ENCODE data around the gene ZFAND6. TPM values are rescaled to one million over a fixed set of nuclear protein-coding genes. Genes with fewer than 3 reads are reported as not detected.

ZFAND6 gene
- total RNA-seq, 4 donors from 2014 or later: 119 to 452 (median 172) TPM

GRCh38 chr15:80160570-80161156, 101.2 kb downstream of the ZFAND6 start:
- H3K27ac ChIP-seq: no peak overlapping the region
- DNase-seq: no peak
- H3K4me1 ChIP-seq: no peaks in the 10 kb centered on the region
- H3K36me3 ChIP-seq: no peaks in the 10 kb centered on the region
- intact Hi-C loops (cut with DNase I; ENCODE audit: low total_unique reads): no loop called here
- H3K27me3 ChIP-seq: no peaks in the 10 kb centered on the region
- no peaks in the 10 kb centered on the region for H3K9me3 ChIP-seq
- TF ChIP-seq, protein P1, sequence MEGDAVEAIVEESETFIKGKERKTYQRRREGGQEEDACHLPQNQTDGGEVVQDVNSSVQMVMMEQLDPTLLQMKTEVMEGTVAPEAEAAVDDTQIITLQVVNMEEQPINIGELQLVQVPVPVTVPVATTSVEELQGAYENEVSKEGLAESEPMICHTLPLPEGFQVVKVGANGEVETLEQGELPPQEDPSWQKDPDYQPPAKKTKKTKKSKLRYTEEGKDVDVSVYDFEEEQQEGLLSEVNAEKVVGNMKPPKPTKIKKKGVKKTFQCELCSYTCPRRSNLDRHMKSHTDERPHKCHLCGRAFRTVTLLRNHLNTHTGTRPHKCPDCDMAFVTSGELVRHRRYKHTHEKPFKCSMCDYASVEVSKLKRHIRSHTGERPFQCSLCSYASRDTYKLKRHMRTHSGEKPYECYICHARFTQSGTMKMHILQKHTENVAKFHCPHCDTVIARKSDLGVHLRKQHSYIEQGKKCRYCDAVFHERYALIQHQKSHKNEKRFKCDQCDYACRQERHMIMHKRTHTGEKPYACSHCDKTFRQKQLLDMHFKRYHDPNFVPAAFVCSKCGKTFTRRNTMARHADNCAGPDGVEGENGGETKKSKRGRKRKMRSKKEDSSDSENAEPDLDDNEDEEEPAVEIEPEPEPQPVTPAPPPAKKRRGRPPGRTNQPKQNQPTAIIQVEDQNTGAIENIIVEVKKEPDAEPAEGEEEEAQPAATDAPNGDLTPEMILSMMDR (IDR thresholded peaks at IDR 0.05): no peak
- TF ChIP-seq POLR2A (IDR thresholded peaks at IDR 0.05): no peak
- no peak overlapping the region for H3K4me3 ChIP-seq

- H3K36me3 ChIP-seq: no peaks in the 10 kb centered on the region
- DNase-seq: no peak
- no peaks in the 10 kb centered on the region for H3K27me3 ChIP-seq
- H3K27ac ChIP-seq: no peak overlapping the region
- no peak for TF ChIP-seq POLR2A (IDR thresholded peaks at IDR 0.05)
- TF ChIP-seq, protein P1 (IDR thresholded peaks at IDR 0.05): no peak
- no peaks in the 10 kb centered on the region for H3K9me3 ChIP-seq
- no peak overlapping the region for H3K4me3 ChIP-seq
- H3K4me1 ChIP-seq: no peaks in the 10 kb centered on the region
- intact Hi-C loops (cut with DNase I; ENCODE audit: low total_unique reads): no loop called here
Measured at GRCh38 chr15:80161468-80162016, 102.1 kb downstream of the ZFAND6 start.

- H3K4me1 ChIP-seq: no peaks in the 10 kb centered on the region
- TF ChIP-seq, protein P1 (IDR thresholded peaks at IDR 0.05): no peak
- H3K36me3 ChIP-seq: no peaks in the 10 kb centered on the region
- H3K9me3 ChIP-seq: no peaks in the 10 kb centered on the region
- no peak overlapping the region for H3K27ac ChIP-seq
- no peaks in the 10 kb centered on the region for H3K27me3 ChIP-seq
- DNase-seq: no peak
- H3K4me3 ChIP-seq: no peak overlapping the region
- intact Hi-C loops (cut with DNase I; ENCODE audit: low total_unique reads): no loop called here
Measured at GRCh38 chr15:80162059-80162554, 102.6 kb downstream of the ZFAND6 start.

DNA sequence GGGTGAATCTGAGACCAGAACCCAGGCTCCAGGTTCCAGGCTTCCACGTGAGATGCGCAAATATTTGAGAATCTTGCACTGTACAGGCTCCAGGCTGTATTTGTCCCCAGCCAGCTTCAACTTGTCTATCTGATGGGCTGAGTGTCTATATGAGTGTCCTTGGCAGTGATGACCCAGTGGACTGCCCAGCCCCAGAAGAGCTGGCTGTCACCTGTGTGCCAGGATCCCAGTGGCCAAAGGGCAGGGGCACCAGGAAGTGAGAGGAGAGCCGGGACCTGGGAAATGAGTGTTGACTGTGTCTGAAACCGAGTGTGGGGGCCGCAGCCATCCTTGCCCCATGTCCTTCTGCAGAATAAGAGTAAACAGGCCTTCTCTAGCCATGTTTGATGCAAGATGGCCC, 103.7 kb downstream of the ZFAND6 start:
- H3K36me3 ChIP-seq: no peaks in the 10 kb centered on the region
- intact Hi-C loops (cut with DNase I; ENCODE audit: low total_unique reads): no loop called here

DNA sequence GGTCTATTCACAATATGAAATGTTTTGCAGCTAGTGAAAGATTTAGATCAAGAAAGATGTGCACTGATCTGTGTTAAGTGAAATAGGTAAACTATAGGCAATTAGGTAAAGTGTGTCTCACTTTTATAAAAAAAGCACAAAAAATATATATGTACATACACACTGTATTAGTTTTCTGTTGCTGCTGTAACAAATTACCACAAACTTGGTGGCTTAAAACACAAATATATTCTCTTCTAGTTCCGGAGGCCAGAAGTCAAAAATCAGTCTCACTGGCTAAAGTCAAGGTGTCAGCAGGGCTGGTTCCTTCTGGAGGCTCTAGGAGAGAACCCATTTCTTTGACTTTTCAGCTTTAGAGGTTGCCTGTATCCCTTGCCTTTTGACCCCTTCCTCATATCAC, 104.4 kb downstream of the ZFAND6 start:
- no peak overlapping the region for H3K4me3 ChIP-seq
- no peaks in the 10 kb centered on the region for H3K4me1 ChIP-seq
- no peaks in the 10 kb centered on the region for H3K27me3 ChIP-seq
- H3K9me3 ChIP-seq: no peaks in the 10 kb centered on the region
- no peak for DNase-seq
- H3K36me3 ChIP-seq: no peaks in the 10 kb centered on the region
- no peak for TF ChIP-seq POLR2A (IDR thresholded peaks at IDR 0.05)
- TF ChIP-seq, protein P1 (IDR thresholded peaks at IDR 0.05): no peak
- intact Hi-C loops (cut with DNase I; ENCODE audit: low total_unique reads): no loop called here
- H3K27ac ChIP-seq: no peak overlapping the region

More for the DNA sequence above, 103.7 kb downstream of the ZFAND6 start:
- no peaks in the 10 kb centered on the region for H3K9me3 ChIP-seq
- no peaks in the 10 kb centered on the region for H3K4me1 ChIP-seq
- H3K27me3 ChIP-seq: no peaks in the 10 kb centered on the region
- no peak for DNase-seq
- no peak for TF ChIP-seq POLR2A (IDR thresholded peaks at IDR 0.05)
- TF ChIP-seq, protein P1 (IDR thresholded peaks at IDR 0.05): no peak
- H3K4me3 ChIP-seq: no peak overlapping the region
- H3K27ac ChIP-seq: no peak overlapping the region
